GM12878 (cell line): ENCODE measurements around the gene RNF220. TPM values are rescaled to one million over a fixed set of nuclear protein-coding genes. Genes with fewer than 3 reads are reported as not detected.

Source experiments
- BACH1 ChIP-seq: fragments of 450-650 bp; IDR thresholded peaks from 2 replicates; pipeline ENCODE4 v1.6.1; 2017; ENCODE audit warnings: mild to moderate bottlenecking, borderline replicate concordance
- BCL11A ChIP-seq: IDR thresholded peaks from 2 replicates; pipeline ENCODE4 v1.6.1; 2011; ENCODE audit warnings: low read depth, low read length
- BMI1 ChIP-seq: fragments of 450-650 bp; IDR thresholded peaks from 2 replicates; pipeline ENCODE4 v1.6.1; 2016; ENCODE audit warnings: mild to moderate bottlenecking, moderate library complexity, borderline replicate concordance
- CREB1 ChIP-seq: IDR thresholded peaks from 2 replicates; pipeline ENCODE4 v1.6.1; 2012; ENCODE audit warnings: low read depth, mild to moderate bottlenecking, inconsistent platforms
- EGR1 ChIP-seq, 2 experiments: IDR thresholded peaks; 1 replicate in 1 of 2; 2 replicates in 1 of 2; pipeline ENCODE4 v1.6.1; 2011 to 2012; ENCODE audit warnings: low read depth in 2 of 2, low read length in 2 of 2, borderline replicate concordance in 1 of 2, mild to moderate bottlenecking in 1 of 2, moderate library complexity in 1 of 2
- EP300 ChIP-seq, 2 experiments: fragments of 150-350 bp in 1 of 2; IDR thresholded peaks; 2 replicates each; pipeline ENCODE4 v1.6.1; 2011 to 2012; ENCODE audit warnings: low read depth in 2 of 2, low read length in 2 of 2, borderline replicate concordance in 1 of 2, improper control_type of control experiment in 1 of 2, inconsistent platforms in 1 of 2; ENCODE audit not compliant: control insufficient read depth in 1 of 2
- FOS ChIP-seq: IDR thresholded peaks from 3 replicates; pipeline ENCODE4 v1.6.1; 2011; ENCODE audit warnings: borderline replicate concordance; ENCODE audit not compliant: insufficient read length; ENCODE audit errors: extremely low read depth
- GATAD2B ChIP-seq: fragments of 450-650 bp; conservative IDR thresholded peaks from 2 replicates; pipeline ENCODE4 v1.6.1; 2017; ENCODE audit warnings: low read depth, mild to moderate bottlenecking, moderate library complexity
- IKZF1 ChIP-seq: fragments of 450-650 bp; conservative IDR thresholded peaks from 2 replicates; pipeline ENCODE4 v1.6.1; 2017; ENCODE audit warnings: antibody characterized with exemption, mild to moderate bottlenecking
- KDM1A ChIP-seq: fragments of 200-600 bp; sonication (generic); IDR thresholded peaks from 2 replicates; pipeline ENCODE4 v1.6.1; 2016; ENCODE audit warnings: borderline replicate concordance
- MAX ChIP-seq: IDR thresholded peaks from 2 replicates; pipeline ENCODE4 v1.6.1; 2012; ENCODE audit warnings: low read depth, low read length, improper control_type of control experiment
- MEF2B ChIP-seq: fragments of 450-650 bp; IDR thresholded peaks from 2 replicates; pipeline ENCODE4 v1.6.1; 2018; ENCODE audit warnings: mild to moderate bottlenecking, moderate library complexity; ENCODE audit not compliant: partially characterized antibody, poor library complexity, severe bottlenecking
- MYB ChIP-seq: fragments of 150-350 bp; IDR thresholded peaks from 2 replicates; pipeline ENCODE4 v1.6.1; 2014; ENCODE audit warnings: mild to moderate bottlenecking, low read depth, low read length, borderline replicate concordance
- MYC ChIP-seq: IDR thresholded peaks from 2 replicates; pipeline ENCODE4 v1.6.1; 2011; ENCODE audit warnings: mild to moderate bottlenecking, low read length, moderate library complexity, inconsistent platforms; ENCODE audit not compliant: insufficient read depth, insufficient replicate concordance, insufficient read length, severe bottlenecking
- NKRF ChIP-seq: fragments of 450-650 bp; conservative IDR thresholded peaks from 2 replicates; pipeline ENCODE4 v1.6.1; 2017; ENCODE audit warnings: mild to moderate bottlenecking, moderate library complexity
- SP1 ChIP-seq: IDR thresholded peaks from one replicate; pipeline ENCODE4 v1.6.1; 2011; ENCODE audit warnings: low read depth, low read length
- TCF12 ChIP-seq: IDR thresholded peaks from 2 replicates; pipeline ENCODE4 v1.6.1; 2011; ENCODE audit warnings: low read depth, mild to moderate bottlenecking, low read length
- TCF7 ChIP-seq: IDR thresholded peaks from 2 replicates; pipeline ENCODE4 v1.6.1; 2014; ENCODE audit warnings: antibody characterized with exemption, borderline replicate concordance
- YY1 ChIP-seq: IDR thresholded peaks from 2 replicates; pipeline ENCODE4 v1.6.1; 2011; ENCODE audit warnings: low read depth, mild to moderate bottlenecking, low read length
- ZBTB40 ChIP-seq: fragments of 450-650 bp; IDR thresholded peaks from 2 replicates; pipeline ENCODE4 v1.6.1; 2016; ENCODE audit warnings: mild to moderate bottlenecking, moderate library complexity, borderline replicate concordance
- polyA plus RNA-seq, 11 experiments: library from polyadenylated mRNA; depleted of rRNA in 4 of 11; unstranded in 6 of 11; stranded (reverse) in 5 of 11; fragments of >200 nt; fragmentation: Nextera tagmentation in 4 of 11; fragmentation: Illumina TruSeq in 1 of 11; extraction: Ambion mirVana in 4 of 11; extraction: Trizol in 1 of 11; gene quantifications; 1 replicate in 1 of 11; 2 replicates in 10 of 11; pipeline versions ENCODE4 v1.2.1 to v1.2.3, GENCODE V29; 2011 to 2016; ENCODE audit warnings: inconsistent platforms in 2 of 11, missing spikeins in 2 of 11, low read depth in 1 of 11
- total RNA-seq, 4 experiments: library from RNA; depleted of rRNA in 3 of 4; stranded (reverse); fragments of >200 nt in 3 of 4; fragmentation: Illumina TruSeq in 1 of 4; extraction: Trizol in 1 of 4; gene quantifications; 2 replicates each; pipeline versions ENCODE4 v1.2.1 to v1.2.3, GENCODE V29; 2013 to 2021

Gene RNF220
- total and polyA plus RNA-seq, 10 of the 15 experiments (the other 5 are each of a cell fraction or from before 2014, with no cell fraction given): 4.6 to 84.1 (median 53.7) TPM

- TF ChIP-seq ZBTB40 (no peak), MYB (no peak), EP300 (IDR thresholded peaks at IDR 0.05; ENCODE audit: borderline replicate concordance in 1 of 2, control insufficient read depth in 1 of 2, low read depth in 2 of 2, low read length in 2 of 2) (0 out of 4 replicates have a peak, but pooled peaks of 1 of the 2 experiments have one; percentile 8), TCF7 (no peak), YY1 (no peak), MAX (no peak), NKRF (no peak), MEF2B (no peak), GATAD2B (no peak), BMI1 (no peak), BACH1 (peak; percentile 94), KDM1A (no peak), MYC (no peak), TCF12 (no peak), SP1 (no peak), BCL11A (no peak), IKZF1 (no peak), CREB1 (no peak), EGR1 (IDR thresholded peaks at IDR 0.05; ENCODE audit: borderline replicate concordance in 1 of 2, low read depth in 2 of 2, low read length in 2 of 2) (no peak), FOS (no peak)
Observed at GRCh38 chr1:44531785-44532566, 126.9 kb downstream of the RNF220 start (continued).
